Activated CD4-positive, alpha-beta T cell treated with anti-CD3 and anti-CD28 coated beads, Interleukin-2, amount 50 U/mL, for 4 hours (primary cell): Measurements from ENCODE around the gene HERC2.

Experiments used
- DNase-seq, 2 experiments: peaks; one replicate each; pipeline ENCODE4 v3.0.0-alpha.2; 2020

HERC2 gene

DNA sequence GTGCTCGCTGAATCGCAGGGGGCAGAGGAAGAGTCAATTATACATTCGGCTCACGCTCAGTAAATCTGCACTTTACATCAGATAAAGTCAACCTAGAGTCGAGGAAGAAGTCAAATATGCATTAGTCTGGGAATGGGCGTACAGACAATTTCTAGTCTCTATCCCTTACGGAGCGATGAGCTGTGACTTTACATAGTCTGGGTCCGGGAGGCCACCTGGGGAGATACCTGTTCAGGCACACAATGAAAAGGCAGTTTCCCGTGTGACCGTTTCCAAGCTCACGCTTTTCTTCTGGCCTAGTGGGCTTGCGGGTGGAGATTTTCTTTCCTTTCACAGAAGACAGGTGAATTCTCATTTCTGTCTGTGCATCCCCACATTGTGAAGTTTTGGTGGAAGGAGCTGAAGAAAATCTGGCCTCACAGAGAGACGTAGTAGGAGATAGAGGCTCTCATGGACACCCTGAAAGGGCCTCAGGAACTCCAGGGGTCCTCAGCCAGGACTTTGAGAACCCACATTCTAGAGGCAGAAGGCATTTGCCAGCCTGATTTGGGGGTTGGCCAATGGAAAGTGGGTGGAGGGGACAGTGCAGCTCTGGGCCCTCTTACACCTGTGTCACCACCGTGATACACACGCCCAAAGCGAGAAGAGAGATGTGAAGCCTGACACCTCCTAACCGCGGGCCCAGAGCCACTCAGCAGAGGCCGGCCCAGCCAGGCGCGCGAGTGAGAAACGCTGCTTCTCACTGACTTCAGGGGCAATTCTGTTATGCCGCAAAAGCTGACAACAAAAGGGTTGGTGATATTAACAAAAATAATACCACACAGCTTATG is 212.1 kb downstream of the HERC2 start:
- no peak for DNase-seq

DNA sequence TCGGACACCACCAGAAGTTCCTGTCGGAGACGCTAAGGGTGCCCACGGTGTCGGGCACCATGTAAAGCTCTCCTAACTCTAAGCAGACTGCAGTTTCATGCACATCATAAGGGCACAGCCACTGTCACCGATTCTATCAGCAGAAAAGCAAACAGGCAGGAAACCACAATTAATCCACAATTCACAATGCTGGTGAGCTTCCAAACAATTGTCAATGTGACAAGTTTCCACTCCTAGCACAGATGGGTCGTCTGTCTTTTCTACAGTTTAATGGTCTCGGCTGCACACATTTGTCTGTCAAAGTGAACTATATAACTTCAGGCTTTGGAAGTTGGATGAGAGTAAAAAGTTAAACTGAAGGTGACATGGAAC is 214.1 kb downstream of the HERC2 start:
- DNase-seq, result no peak

DNA sequence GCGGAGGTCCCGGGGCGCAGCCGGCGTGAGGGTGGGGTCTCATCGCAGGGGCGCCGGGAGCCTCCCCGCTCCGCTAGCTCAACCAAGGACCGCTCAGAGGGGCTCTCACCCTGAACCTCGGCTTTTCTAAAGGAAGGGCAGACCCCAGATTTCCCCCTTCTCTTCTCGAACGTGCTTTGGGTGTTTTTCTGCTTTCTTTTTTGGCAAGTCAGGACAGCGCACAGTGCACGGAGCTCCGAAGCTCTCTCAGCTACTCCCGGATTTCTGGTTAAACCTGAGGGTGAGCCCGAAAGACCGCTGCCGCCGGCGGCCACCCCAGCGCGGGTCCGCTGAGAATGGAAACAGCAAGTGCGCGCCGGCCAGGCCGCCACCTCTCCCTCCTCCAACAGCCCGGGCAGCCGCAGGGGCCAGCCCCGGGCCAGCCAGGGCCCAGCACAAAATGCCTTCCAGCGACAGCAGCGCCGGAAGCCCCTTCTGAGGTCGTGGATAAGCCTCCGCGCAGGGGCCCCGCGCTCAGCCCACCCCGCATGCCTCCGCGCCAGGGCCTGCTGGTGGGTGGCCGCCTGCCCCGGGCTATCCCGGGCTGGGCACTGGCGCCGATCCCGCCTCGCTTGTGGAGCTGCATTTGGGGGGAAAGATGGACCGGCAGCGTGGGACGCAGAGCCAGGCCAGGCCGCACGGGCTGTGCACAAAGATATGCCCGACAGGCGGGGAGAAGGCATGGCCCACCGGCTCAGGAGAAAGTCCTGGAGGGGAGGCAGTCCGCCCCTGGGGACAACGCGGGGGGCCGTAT is 214.7 kb downstream of the HERC2 start:
- no peak for DNase-seq

DNA sequence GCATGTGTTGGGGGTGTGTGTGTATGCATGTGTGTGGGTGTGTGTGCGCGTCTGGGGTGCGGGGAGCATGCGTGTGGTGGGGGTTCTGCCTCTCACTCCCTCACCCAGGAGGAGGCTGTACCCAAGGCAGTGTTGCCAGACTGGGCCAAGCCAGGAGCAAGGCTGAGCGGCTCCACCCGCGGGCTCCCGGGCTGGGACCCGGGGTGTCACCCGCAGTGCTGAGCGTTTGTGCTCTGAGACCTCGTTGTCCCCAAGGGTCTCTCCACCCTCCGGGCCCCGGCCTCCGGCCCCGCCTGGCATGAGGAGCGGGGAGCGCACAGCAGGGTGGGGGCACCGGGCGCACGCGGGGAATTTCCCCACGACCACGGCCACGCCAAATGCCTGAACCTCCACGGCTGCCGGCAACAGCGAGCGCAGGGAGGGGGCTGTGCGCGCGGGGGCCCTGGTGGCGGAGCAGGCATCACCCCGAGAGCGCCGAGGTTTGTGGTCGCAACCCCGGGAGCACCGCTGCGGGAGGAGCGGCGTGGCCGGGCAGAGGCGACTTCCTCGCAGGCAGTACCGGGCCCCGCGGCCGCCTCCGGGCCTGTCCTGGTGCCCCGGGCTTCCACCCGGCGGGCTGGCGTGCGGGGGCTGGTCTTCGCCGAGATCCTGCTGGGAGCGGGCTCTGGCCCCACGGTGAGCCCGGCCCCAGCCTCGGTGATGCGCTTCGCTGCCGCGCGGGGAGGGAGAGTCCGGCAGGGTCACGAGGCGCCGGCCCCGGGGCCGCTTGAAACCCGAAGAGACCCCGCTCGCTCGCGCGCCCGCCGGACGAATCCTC is 215.5 kb downstream of the HERC2 start:
- DNase-seq, result no peak

DNA sequence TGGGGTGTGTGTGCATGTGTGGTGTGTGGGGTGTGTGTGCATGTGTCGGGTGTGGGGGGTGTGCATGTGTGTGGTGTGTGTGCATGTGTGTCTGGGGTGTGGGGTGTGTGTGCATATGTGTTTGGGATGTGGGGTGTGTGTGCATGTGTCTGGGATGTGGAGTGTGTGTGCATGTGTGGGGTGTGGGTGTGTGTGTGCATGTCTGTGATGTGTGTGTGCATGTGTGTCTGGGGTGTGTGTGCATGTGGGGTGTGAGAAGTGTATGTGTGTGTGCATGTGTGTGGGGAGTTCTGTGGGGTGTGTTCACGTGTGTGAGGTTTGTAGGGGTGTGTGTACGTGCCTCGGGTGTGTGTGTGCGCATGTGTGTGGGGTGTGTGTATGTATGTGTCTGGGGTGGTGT is 216.2 kb downstream of the HERC2 start:
- DNase-seq, result no peak

DNA sequence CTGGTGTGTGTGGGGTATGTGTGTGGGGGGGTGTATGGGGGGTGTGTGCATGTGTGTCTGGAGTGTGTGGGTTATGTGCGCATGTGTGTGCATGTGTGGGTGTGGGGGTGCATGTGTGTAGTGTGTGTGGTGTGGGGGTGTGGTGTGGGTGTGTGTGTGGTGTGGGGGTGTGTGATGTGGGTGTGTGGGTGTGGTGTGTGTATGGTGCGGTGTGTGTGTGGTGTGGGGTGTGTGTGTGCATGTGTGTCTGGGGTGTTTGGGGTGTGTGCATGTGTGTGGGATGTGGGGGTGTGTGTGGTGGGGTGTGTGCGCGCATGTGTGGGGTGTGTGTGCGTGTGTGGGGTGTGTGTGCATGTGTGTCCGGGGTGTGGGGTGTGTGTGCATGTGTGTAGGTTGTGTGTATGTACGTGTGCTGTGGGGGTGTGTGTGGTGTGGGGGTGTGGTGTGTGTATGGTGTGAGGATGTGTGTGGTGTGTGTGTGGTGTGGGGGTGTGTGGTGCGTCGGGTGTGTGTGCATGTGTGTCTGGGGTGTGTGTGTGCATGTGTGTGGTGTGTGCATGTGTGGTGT is 216.7 kb downstream of the HERC2 start:
- DNase-seq, result no peak

DNA sequence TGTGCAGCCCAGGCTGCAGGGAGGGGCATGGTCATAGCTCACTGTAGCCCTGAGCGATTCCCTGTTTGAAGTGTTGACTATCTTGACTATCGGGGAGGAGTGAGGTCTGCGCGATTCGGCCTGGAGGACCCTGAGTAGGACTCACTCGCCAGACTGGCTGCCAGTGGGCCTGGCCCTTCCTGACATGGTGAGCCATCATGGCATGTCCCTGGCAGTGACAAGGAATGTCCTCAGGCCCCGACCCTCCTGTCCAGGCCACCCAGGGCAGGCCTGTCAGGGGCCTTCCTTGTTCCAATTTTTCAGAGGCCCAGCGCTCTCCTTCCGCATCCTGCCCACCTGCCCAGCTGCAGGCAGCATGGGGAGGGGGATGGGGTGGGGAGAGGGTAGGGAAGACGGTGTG is 217.7 kb downstream of the HERC2 start:
- DNase-seq, result no peak

DNA sequence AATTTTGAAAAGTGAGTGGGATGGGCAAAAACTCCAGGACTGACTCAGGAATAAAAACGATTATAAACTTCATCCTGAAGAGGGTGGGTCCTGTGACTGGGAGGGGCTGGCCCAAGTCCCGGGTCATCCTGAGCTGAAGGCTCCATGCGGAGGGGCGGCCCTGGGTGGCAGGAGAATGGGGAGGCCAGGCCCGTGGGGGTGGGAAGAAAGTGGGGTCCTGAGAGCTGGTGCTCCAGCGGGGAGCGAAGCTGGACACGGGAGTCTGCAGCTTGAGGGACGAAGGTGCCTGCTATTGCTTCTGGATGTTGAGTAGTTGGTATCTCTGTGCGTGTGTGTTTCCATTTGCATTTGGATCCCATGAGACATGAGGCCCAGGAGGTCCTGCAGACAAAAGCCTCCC is 218.1 kb downstream of the HERC2 start:
- no peak for DNase-seq

DNA sequence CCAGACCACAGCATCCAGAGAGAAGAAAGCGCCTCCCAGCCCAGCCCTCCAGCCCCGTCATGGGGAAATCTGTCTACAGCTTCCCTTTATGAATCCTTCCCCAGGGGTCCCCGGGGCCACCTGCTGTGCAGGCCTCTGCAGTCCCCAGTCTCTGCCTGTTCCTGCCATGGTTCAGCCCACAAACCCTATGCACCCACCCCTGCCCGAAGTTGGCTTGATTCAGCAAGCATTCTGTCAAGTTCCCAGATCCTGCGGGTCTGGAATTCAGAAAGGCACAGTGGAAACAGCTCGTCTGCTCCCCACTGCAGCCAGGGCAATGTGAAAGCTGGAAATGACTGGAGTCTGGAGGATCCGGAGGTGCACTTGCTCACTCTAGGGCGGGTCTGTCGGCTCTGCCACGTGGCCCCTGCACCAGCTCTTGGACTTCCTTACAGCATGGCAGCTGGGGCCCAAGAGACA is 220.0 kb downstream of the HERC2 start:
- DNase-seq, result no peak

DNA sequence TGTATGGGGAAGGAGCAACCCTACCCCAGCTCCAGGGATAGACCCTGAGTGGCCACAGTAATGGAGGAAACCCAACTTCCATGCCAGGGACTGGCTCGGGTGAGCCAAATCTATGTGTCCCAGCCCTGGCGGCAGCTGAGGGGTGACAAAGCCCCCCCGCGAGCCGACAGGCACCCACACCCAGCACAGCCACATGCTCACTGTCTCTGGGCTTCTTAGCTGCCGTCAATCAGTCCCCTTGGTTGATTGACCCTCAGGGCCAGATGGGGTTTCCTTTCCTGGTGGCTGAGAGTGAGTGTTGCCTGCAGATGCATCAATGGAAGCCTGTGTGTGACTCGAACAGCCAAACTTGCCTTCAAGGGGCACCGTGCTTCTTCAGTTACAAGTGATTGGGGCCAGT is 220.8 kb downstream of the HERC2 start:
- DNase-seq, result no peak

DNA sequence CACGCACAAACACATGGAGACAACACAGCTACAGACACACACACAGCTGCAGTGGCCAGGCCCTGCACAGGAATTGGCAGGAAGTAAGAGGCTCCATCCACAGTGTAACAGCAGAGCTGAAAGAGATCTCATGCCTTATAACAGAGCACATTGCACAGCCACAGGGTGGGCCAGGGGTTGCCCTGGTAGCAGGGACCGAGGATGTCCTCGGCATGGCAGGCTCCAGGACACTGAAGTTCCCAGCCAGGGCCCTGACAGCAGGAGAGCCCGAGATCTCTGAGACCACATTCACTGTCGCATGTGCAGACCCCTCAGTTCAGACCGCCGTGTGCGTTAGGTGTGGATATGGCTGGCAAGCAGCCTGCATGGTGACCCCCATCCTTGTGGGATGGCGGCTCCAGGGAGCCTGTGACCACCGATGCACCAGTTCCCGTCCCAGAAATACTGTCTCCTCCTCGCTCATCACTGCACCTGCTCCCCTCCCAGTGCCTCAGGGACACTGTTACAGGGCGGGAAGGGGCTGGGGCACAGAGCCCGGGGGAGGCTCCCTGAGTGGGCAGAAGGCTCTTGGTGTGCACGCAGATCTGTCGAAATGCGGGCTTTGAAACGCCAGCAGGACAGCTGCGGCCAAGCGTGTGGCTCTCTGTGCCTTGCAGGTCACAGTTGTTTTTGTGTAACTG is 221.3 kb downstream of the HERC2 start:
- DNase-seq, result no peak

DNA sequence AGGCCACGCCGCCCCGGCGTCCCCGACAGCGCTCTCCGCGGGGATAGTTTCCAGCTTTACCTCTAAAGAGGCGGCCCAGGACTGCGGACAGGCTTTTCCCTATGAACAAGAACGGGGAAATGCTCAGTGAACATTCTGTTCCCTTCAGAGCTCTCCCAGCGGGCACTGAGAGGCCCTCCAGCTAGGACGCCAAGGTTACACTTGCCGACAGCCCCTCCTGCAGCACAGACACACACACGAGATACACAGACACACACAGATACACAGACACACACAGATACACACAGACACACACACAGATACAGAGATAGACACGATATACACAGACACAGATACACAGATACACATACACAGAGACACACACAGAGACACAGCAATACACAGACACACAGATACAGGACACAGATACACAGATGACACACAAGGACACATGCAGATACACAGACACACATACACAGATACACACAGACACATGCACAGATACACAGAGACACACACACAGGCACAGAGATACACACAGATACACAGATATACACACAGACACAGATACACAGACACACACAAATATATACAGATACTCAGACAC is 222.3 kb downstream of the HERC2 start:
- no peak for DNase-seq

DNA sequence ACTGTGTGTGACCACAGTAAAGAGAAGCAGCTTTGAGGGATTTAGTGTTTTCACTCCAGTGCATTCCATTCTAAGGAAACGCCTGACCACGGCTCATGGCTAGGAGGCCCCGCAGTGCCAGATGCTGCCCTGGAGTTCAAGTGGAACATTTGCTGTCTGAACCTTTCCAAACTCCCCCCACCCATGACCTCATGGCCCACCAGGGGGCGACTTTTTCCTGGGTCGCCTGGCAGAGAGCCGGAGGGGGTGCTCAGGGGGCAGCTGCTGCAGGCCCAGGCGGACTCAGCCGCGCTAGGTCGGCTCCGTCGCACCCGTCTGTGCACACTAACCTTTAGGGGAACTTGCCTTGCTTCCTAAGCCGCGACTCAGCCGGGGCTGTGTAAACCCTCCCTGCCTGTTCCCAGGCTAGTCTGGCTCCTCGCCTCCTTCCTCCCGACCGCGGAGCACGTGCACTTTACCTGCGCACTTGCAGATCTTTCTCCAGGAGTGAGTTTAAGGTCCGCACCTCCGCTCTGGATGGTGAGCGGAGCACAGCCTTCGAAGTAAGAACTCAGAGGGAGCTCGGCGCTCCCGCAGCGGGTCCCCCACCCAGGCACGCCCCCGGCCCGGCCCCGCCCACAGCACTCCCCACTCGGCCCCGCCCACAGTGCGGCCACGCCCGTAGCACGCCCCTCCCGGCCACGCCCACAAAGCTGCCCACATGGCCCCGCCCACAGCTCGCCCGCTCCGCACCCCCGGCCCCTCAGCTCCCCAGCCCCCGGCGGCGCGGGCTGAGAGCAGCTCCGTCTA is 223.0 kb downstream of the HERC2 start, which contains the start of gene OCA2:
Gene OCA2 (minus strand): TSS at position 550 of the 789 bp plus-strand sequence. CDS start 17,441 bp downstream, outside the sequence.
- peak; percentile 37 to 41 for DNase-seq

DNA sequence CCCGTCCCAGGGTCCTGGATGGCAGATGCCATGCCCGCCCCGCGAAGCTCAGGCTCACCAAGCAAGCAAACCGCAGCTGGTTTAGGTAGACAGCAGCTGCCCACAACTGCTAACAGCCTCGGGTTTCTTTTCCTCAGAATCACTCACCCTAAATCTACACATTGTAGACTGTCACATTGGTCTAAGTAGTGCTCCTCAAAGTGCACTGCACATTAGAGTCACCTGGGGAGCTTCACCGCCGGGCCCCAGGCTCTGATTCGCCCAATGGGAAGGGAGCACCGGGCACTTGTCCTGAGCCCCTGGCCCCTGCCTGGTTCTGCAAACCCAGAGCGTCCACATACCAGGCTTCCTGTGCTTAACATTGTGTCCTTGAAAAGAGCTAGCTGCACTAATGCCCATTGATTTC is 223.6 kb downstream of the HERC2 start:
- no peak for DNase-seq

DNA sequence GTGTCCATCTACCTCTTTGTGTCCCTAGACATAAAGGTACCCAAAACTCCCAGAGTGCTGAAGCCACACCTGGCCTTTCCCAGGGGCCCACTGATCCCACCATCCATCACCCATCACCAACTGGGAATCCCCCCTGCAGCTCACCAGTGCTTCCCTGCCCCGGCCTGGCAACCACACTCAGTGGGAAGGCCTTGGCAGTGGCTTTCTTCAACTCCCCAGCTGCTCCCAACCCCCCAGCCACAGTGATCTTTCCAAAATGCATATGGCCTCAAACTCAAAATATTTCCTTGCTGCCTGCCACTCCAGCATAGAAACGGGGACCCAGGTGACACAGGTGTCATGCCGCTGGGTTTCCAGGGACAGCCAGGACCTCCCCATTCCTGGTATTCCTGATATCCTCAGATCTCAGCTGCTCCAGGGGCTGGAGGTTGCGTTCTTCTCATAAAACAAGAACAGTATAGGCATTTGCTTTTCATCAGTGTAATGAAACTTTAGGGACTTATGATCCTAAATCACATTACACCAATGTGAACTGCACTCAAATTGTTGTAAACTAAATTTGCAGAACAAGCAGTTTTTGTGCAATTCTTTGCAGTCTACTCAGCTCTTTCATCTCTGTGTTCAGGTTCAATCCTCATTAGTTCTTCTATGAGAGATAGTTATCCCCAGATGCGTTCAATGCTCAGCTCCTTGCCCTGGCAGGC is 224.2 kb downstream of the HERC2 start:
- DNase-seq, result no peak

DNA sequence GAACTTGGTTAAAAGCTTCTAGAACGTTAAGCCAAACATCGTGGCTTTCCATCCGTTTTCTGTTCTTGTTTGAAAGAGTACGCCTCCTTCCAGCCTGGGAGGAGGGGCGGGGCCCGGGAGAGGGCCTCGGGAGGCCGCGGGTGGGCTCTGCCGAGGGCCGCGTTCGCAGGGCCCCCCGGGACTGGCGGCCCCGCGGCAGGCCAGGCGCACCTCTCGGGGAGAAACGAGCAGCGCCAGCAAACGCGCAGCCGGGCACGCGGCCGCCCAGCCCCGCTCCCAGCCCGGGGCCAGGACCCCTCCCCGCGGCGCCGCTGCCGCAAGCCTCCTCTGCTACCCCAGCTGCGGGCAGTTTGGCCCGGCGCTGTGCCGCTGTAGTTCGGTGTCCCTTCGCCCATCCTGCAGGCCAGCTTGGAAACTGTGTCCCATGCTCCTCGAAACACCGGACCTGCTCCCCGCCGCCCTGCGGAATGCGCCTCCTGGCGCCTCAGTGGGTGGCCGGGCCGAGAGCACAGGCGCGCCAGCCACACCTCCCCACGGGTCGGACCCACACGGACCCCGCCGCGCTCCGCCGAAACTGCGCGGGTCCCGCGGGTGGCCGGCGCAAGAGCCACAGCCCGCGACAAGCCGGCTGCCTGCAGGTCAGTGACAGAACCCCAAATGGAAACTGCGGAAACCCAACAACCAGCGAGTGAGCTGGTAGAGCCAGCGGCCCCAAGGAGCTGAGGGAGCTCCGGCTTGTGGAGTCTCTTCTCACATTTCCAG is 225.1 kb downstream of the HERC2 start:
- no peak for DNase-seq

DNA sequence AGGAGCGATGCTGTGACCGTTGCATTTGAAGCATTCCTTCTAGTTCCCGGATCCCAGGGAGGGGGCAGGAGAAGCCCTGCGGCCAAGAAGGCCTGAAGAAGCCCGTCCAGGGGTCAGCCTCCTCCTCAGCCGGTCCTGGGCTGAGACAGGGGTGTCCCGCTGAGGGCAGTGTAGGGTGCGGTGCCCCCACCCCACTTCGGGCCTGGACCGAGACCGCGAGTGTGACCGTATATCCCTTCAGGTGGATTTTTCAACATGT is 225.6 kb downstream of the HERC2 start:
- no peak for DNase-seq

DNA sequence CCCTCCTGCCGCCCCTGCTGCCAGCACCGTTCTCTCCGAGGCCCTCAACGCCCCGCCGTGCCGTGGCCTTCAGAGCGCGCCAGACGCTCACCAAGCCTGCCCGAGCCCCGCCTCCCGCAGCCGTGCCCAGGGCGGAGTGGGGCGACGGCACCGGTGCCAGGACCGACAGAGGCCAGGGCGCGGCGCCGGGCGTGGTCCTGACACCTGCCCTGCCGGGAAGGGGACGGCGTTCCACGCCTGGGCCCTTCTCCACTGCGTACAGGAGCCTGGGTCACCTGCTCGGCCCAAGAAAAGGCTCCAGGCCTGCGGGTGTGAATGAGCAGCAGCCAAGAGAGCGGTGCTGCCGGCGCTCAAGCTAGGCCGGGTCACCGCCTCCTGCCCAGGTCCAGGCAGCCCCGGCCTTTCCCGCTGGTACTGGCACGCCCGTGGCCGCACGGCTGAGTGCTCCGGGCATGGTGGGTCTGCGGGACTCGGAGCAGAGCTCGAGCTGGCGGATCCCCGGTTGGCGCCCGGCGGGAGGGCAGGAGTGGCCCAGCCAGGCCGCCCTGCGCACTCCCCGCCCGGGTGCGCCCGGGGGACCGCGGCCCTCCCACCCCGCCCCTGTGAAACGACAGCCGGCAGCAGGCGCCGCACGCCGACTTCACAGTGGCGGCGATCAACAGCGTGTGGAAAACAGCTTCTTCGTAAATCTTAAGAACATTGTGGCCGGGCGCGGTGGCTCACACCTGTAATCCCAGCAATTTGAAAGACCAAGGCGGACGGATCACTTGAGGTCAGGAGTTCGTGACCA is 227.1 kb downstream of the HERC2 start:
- DNase-seq, result no peak
